Stimulated activated CD4-positive, alpha-beta T cell treated with anti-CD3 and anti-CD28 coated beads, TNF-alpha, amount 100 ng/mL, for 24 hours (primary cell): Measurements from ENCODE around the gene FAM163B.

Experiments
- DNase-seq, 3 experiments: peaks; one replicate each; pipeline ENCODE4 v3.0.0-alpha.2; 2020; ENCODE audit warnings: low read depth in 3 of 3

FAM163B gene

GRCh38 chr9:133609311-133610098 lies at the start of gene FAM163B:
Gene FAM163B, minus strand, starts transcription at chr9:133609389. Its CDS starts 29,166 bp downstream, at chr9:133580223.
- peak in 2 of 3 experiments; percentile 18 to 32 for DNase-seq

GRCh38 chr9:133657120-133657661 lies 48.0 kb upstream of the FAM163B start:
- DNase-seq = no peak

- DNase-seq = peak in 1 of 3 experiments; percentile 28
Measured at GRCh38 chr9:133656211-133657119, 47.3 kb upstream of the FAM163B start.

- no peak for DNase-seq
Measured at GRCh38 chr9:133655701-133656100, 46.5 kb upstream of the FAM163B start.

GRCh38 chr9:133654736-133655657 lies 45.8 kb upstream of the FAM163B start:
- DNase-seq = no peak

- DNase-seq = no peak
Measured at GRCh38 chr9:133653638-133654037, 44.4 kb upstream of the FAM163B start.

GRCh38 chr9:133650026-133650425 lies 40.8 kb upstream of the FAM163B start:
- no peak for DNase-seq

- no peak for DNase-seq
Measured at GRCh38 chr9:133649194-133649593, 40.0 kb upstream of the FAM163B start.

GRCh38 chr9:133647765-133648469 lies 38.7 kb upstream of the FAM163B start:
- no peak for DNase-seq

- DNase-seq = no peak
Measured at GRCh38 chr9:133647148-133647547, 38.0 kb upstream of the FAM163B start.

GRCh38 chr9:133645021-133645765 lies 36.0 kb upstream of the FAM163B start:
- DNase-seq = no peak

- no peak for DNase-seq
Measured at GRCh38 chr9:133643978-133644760, 35.0 kb upstream of the FAM163B start.

GRCh38 chr9:133643362-133643755 lies 34.2 kb upstream of the FAM163B start:
- no peak for DNase-seq

GRCh38 chr9:133642708-133643361 lies 33.6 kb upstream of the FAM163B start:
- no peak for DNase-seq

GRCh38 chr9:133641861-133642595 lies 32.8 kb upstream of the FAM163B start:
- DNase-seq = no peak

- DNase-seq = no peak
Measured at GRCh38 chr9:133641396-133641655, 32.1 kb upstream of the FAM163B start.

- no peak for DNase-seq
Measured at GRCh38 chr9:133640580-133641395, 31.6 kb upstream of the FAM163B start.
